ENCODE measurements around the gene GIMAP5.

DNA sequence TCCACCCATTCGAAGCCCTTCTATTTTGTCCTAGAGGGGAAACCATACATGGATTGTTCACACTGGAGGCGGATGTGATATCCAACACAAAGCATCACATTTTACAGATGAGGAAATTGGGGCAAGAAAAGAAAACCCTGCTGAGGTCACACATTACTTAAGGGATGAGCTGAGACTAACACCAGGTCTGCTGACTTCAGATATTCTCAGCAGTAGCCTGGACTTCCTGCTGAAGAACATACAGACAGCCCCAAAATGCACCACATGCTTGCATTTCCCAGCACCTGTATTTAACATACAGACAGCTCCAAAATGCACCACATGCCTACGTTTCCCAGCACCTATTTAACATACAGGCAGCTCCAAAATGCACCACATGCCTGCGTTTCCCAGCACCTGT is 11.2 kb downstream of the GIMAP5 start:
- TF ChIP-seq, protein P1, sequence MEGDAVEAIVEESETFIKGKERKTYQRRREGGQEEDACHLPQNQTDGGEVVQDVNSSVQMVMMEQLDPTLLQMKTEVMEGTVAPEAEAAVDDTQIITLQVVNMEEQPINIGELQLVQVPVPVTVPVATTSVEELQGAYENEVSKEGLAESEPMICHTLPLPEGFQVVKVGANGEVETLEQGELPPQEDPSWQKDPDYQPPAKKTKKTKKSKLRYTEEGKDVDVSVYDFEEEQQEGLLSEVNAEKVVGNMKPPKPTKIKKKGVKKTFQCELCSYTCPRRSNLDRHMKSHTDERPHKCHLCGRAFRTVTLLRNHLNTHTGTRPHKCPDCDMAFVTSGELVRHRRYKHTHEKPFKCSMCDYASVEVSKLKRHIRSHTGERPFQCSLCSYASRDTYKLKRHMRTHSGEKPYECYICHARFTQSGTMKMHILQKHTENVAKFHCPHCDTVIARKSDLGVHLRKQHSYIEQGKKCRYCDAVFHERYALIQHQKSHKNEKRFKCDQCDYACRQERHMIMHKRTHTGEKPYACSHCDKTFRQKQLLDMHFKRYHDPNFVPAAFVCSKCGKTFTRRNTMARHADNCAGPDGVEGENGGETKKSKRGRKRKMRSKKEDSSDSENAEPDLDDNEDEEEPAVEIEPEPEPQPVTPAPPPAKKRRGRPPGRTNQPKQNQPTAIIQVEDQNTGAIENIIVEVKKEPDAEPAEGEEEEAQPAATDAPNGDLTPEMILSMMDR (IDR thresholded peaks at IDR 0.05), result no peak
- no peak for TF ChIP-seq POLR2A (IDR thresholded peaks at IDR 0.05)
